GM18951 (cell line): ENCODE measurements around the gene LRP10.

ENCODE experiments used
- POLR2A ChIP-seq: IDR thresholded peaks from 4 replicates; pipeline ENCODE4 v1.6.1; 2011; ENCODE audit warnings: mild to moderate bottlenecking; ENCODE audit not compliant: insufficient read length, insufficient read depth; ENCODE audit errors: extremely low read depth
- in situ Hi-C: fragments of 300-500 bp; cut with MboI; formaldehyde crosslinking; loops from one replicate; pipeline ENCODE4 v1.12.0; 2022; ENCODE audit warnings: low sequenced_read_pairs, mixed read lengths, inconsistent platforms; ENCODE audit not compliant: unreplicated experiment

Gene LRP10

GRCh38 chr14:22861651-22862050 is 9.9 kb upstream of the LRP10 start:
- in situ Hi-C loops: loop anchor here (25.0 kb wide), 1 partner anchor 474 kb away; no protein-coding TSS in a partner anchor
- no peak for TF ChIP-seq POLR2A

- in situ Hi-C loops: loop anchor here (25.0 kb wide), 1 partner anchor 478 kb away; no protein-coding TSS in a partner anchor
- TF ChIP-seq POLR2A: no peak
Observed at GRCh38 chr14:22864979-22865378, 6.6 kb upstream of the LRP10 start.

DNA sequence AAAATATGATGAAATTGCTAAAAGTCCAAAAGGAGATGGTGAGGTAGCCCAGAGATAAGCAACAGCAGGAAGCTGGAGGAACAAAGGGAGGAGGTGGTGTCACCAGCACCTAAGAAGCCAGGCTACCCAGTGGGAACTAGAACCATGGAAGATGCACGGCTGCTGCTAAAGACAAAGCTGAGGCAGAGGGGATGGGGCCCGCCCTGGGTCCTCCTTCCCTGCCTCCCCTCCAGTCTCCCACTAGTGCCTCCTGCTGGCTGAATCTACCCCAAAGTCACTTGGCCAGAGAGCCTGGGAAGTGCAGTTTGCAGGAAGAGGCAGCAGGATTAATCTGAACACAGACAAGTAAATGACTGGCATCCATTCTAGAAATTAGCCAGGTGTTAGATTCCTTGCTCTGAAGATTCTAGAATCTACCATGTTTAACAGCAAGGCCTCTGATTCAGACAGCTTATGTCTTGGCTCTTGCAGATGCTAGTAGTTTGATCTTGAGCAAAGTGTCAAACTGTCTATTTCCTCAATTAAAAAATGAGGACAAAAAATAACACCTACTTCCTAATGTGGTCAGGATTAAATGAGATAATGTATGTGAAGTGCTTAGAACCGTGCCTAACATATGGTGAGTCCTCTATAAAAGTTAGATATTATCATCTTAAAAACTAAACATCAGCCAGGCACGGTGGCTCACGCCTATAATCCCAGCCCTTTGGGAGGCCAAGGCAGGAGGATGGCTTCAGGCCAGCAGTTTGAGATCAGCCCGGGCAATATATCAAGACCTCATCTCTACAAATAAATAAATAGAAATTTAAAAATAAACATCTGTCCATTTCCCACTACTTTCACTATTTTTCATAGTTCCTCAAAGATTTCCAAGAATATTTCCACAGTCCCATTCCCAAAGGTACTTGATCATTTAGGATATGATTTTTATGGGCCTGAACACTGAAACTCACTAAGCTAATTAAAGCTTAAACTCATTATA is 5.8 kb upstream of the LRP10 start:
- TF ChIP-seq POLR2A: no peak
- in situ Hi-C loops: loop anchor here (25.0 kb wide), 1 partner anchor 478 kb away; no protein-coding TSS in a partner anchor

- in situ Hi-C loops: loop anchor here (25.0 kb wide), 1 partner anchor 480 kb away; no protein-coding TSS in a partner anchor
- TF ChIP-seq POLR2A: no peak
Observed at GRCh38 chr14:22866874-22867273, 4.7 kb upstream of the LRP10 start.

DNA sequence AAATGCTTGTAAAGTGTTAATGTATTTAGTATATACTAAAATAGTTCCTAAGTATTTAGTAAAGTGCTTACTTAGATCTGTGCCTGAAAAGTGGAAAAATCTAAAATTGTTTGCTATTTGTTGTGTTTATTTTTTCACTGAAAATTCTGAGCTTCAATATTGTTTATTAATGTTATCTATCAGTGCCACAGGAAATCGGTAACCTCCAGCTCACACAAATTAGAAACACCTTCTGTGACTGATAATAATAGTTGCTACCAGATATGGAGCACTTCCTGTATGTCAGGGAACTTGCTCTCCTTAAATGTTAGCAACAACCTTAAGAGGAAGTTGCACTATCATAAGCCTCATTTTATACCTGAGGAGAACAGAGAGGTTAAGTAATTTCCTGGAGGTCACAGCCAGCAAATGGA is 723 bp upstream of the LRP10 start:
- in situ Hi-C loops: loop anchor here (25.0 kb wide), 1 partner anchor 484 kb away; no protein-coding TSS in a partner anchor
- TF ChIP-seq POLR2A: no peak

DNA sequence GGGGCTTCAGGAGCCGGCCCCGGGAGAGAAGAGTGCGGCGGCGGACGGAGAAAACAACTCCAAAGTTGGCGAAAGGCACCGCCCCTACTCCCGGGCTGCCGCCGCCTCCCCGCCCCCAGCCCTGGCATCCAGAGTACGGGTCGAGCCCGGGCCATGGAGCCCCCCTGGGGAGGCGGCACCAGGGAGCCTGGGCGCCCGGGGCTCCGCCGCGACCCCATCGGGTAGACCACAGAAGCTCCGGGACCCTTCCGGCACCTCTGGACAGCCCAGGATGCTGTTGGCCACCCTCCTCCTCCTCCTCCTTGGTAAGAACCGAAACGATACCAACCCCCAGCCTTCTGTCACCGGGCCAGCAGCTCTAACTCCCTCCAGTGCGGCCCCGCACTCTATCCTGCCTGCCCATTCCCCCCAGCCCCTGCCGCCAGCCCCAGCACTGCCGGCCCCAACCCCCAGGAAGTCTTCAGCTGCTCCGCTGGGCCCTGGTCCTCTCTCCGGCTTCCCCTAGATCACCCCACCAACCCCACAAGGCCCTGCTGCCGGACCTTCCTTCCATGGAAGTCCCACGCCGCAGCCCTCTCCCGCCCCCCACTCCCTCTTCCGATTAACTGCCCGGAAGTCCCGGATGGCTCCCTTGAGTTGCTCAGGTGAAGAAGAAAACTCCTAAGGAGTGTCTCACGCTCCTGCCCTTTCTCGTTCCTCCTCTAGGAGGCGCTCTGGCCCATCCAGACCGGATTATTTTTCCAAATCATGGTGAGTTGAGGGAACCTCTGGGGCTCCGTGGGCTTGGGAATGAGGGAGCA is 693 bp downstream of the LRP10 start:
- in situ Hi-C loops: loop anchor here (25.0 kb wide), 1 partner anchor 485 kb away; no protein-coding TSS in a partner anchor
- no peak for TF ChIP-seq POLR2A

DNA sequence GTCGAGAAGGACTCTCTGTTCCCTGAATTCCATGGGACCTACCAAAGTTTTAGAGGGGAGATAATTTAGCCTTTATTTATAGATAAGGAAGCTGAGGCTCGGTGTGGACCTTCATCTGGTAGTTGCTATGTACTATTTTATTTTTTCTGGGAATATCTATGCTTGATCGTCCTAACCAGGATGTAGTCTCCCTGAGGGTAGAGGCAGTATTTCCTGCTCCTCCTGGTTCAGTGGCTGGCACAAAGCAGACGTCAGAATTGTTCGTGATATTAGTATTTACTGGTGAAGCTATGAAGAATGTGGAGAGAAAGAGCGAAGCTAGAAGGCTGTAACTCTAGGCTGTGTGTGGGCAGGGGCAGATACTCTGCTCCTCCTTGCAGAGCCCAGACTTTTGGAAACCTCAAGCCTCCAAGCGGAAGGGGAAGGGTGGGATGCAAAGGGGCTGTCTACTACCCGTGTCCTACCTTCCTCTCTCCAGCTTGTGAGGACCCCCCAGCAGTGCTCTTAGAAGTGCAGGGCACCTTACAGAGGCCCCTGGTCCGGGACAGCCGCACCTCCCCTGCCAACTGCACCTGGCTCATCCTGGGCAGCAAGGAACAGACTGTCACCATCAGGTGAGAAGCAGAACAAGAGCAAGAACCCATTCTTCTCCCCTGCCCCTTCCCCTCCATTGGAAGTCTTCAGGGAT is 1.4 kb downstream of the LRP10 start:
- no peak for TF ChIP-seq POLR2A
- in situ Hi-C loops: loop anchor here (25.0 kb wide), 1 partner anchor 486 kb away; no protein-coding TSS in a partner anchor

- in situ Hi-C loops: no loop called here
- no peak for TF ChIP-seq POLR2A
Observed at GRCh38 chr14:22875003-22875747, 3.6 kb downstream of the LRP10 start.

DNA sequence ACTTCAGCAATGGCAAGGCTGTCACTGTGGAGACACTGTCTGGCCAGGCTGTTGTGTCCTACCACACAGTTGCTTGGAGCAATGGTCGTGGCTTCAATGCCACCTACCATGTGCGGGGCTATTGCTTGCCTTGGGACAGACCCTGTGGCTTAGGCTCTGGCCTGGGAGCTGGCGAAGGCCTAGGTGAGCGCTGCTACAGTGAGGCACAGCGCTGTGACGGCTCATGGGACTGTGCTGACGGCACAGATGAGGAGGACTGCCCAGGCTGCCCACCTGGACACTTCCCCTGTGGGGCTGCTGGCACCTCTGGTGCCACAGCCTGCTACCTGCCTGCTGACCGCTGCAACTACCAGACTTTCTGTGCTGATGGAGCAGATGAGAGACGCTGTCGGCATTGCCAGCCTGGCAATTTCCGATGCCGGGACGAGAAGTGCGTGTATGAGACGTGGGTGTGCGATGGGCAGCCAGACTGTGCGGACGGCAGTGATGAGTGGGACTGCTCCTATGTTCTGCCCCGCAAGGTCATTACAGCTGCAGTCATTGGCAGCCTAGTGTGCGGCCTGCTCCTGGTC is 4.3 kb downstream of the LRP10 start:
- in situ Hi-C loops: no loop called here
- no peak for TF ChIP-seq POLR2A

DNA sequence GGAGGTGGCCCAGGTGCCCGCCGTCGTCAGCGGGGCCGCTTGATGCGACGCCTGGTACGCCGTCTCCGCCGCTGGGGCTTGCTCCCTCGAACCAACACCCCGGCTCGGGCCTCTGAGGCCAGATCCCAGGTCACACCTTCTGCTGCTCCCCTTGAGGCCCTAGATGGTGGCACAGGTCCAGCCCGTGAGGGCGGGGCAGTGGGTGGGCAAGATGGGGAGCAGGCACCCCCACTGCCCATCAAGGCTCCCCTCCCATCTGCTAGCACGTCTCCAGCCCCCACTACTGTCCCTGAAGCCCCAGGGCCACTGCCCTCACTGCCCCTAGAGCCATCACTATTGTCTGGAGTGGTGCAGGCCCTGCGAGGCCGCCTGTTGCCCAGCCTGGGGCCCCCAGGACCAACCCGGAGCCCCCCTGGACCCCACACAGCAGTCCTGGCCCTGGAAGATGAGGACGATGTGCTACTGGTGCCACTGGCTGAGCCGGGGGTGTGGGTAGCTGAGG is 5.5 kb downstream of the LRP10 start:
- in situ Hi-C loops: no loop called here
- no peak for TF ChIP-seq POLR2A
